ENCODE results near the gene HMHB1.

Gene HMHB1

GRCh38 chr5:143812085-143812705, at the start of gene HMHB1:
Gene HMHB1 (plus strand): TSS chr5:143812161.
- TF ChIP-seq CTCF (IDR thresholded peaks at IDR 0.05; ENCODE audit: low read depth, low read length) = no peak
- DNase-seq (ENCODE audit: extremely low read depth, low read depth) = no peak

- no peak for DNase-seq (ENCODE audit: extremely low read depth, low read depth)
- TF ChIP-seq CTCF (IDR thresholded peaks at IDR 0.05; ENCODE audit: low read depth, low read length) = no peak
Observed at GRCh38 chr5:143762636-143763220, 49.2 kb upstream of the HMHB1 start.

- DNase-seq (ENCODE audit: extremely low read depth, low read depth) = no peak
- TF ChIP-seq CTCF (IDR thresholded peaks at IDR 0.05; ENCODE audit: low read depth, low read length) = no peak
Observed at GRCh38 chr5:143767162-143767561, 44.8 kb upstream of the HMHB1 start.

- no peak for DNase-seq (ENCODE audit: extremely low read depth, low read depth)
- TF ChIP-seq CTCF (IDR thresholded peaks at IDR 0.05; ENCODE audit: low read depth, low read length) = no peak
Observed at GRCh38 chr5:143769026-143769786, 42.8 kb upstream of the HMHB1 start.

- no peak for TF ChIP-seq CTCF (IDR thresholded peaks at IDR 0.05; ENCODE audit: low read depth, low read length)
- no peak for DNase-seq (ENCODE audit: extremely low read depth, low read depth)
Observed at GRCh38 chr5:143770450-143770849, 41.5 kb upstream of the HMHB1 start.

- TF ChIP-seq CTCF (IDR thresholded peaks at IDR 0.05; ENCODE audit: low read depth, low read length) = no peak
- DNase-seq (ENCODE audit: extremely low read depth, low read depth) = no peak
Observed at GRCh38 chr5:143771189-143771588, 40.8 kb upstream of the HMHB1 start.

- no peak for DNase-seq (ENCODE audit: extremely low read depth, low read depth)
- no peak for TF ChIP-seq CTCF (IDR thresholded peaks at IDR 0.05; ENCODE audit: low read depth, low read length)
Observed at GRCh38 chr5:143771602-143772001, 40.4 kb upstream of the HMHB1 start.
